PFSK-1 (cell line): ENCODE results near the gene MST1.

ENCODE experiments used
- FOXP2 ChIP-seq: optimal IDR thresholded peaks from 2 replicates; pipeline ENCODE3; 2011; ENCODE audit warnings: borderline replicate concordance, control low read depth, inconsistent platforms; ENCODE audit not compliant: insufficient read depth; ENCODE audit errors: extremely low read length, extremely low read depth
- POLR2AphosphoS5 ChIP-seq: IDR thresholded peaks from 2 replicates; pipeline ENCODE4 v1.6.1; 2012; ENCODE audit warnings: low read depth, mild to moderate bottlenecking, control low read depth, low read length, moderate library complexity
- SIN3A ChIP-seq: IDR thresholded peaks from 2 replicates; pipeline ENCODE4 v1.6.1; 2012; ENCODE audit warnings: mild to moderate bottlenecking, low read length, moderate library complexity, borderline replicate concordance; ENCODE audit not compliant: insufficient read depth
- TAF1 ChIP-seq: IDR thresholded peaks from 2 replicates; pipeline ENCODE4 v1.6.1; 2012; ENCODE audit warnings: low read length, control low read depth, borderline replicate concordance; ENCODE audit not compliant: insufficient read depth
- TF ChIP-seq, protein P1 (sequence below), 2 experiments: IDR thresholded peaks; 2 replicates each; pipeline versions ENCODE4 v1.6.1 to v1.8.0; 2011 to 2012; ENCODE audit warnings: low read depth in 2 of 2, low read length in 2 of 2, control low read depth in 1 of 2, inconsistent platforms in 1 of 2, mild to moderate bottlenecking in 1 of 2, moderate library complexity in 1 of 2; ENCODE audit not compliant: insufficient read depth in 1 of 2

MST1 gene

DNA sequence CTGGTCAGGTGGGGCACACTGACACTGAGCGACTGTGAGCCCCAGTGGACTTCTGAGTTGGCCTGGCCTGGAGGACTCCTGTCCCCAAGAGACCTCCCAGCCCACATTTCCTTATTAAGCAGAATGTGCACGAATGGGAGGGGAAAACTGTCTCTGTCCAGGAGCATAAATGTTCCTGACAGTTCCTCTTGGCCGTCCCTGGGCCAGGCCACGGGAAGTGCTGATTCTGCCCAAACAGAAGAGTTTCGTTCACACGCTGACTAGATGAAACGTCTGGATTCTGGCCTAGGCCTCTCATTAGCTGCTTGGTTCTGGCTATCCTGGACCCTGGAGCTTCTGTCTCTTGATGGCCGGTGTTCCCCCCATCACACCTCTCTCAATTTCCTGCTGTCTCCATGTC, 44.6 kb downstream of the MST1 start:
- no peak for TF ChIP-seq FOXP2
- no peak for TF ChIP-seq POLR2AphosphoS5
- no peak for TF ChIP-seq TAF1
- TF ChIP-seq SIN3A: no peak
- TF ChIP-seq, protein P1, sequence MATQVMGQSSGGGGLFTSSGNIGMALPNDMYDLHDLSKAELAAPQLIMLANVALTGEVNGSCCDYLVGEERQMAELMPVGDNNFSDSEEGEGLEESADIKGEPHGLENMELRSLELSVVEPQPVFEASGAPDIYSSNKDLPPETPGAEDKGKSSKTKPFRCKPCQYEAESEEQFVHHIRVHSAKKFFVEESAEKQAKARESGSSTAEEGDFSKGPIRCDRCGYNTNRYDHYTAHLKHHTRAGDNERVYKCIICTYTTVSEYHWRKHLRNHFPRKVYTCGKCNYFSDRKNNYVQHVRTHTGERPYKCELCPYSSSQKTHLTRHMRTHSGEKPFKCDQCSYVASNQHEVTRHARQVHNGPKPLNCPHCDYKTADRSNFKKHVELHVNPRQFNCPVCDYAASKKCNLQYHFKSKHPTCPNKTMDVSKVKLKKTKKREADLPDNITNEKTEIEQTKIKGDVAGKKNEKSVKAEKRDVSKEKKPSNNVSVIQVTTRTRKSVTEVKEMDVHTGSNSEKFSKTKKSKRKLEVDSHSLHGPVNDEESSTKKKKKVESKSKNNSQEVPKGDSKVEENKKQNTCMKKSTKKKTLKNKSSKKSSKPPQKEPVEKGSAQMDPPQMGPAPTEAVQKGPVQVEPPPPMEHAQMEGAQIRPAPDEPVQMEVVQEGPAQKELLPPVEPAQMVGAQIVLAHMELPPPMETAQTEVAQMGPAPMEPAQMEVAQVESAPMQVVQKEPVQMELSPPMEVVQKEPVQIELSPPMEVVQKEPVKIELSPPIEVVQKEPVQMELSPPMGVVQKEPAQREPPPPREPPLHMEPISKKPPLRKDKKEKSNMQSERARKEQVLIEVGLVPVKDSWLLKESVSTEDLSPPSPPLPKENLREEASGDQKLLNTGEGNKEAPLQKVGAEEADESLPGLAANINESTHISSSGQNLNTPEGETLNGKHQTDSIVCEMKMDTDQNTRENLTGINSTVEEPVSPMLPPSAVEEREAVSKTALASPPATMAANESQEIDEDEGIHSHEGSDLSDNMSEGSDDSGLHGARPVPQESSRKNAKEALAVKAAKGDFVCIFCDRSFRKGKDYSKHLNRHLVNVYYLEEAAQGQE (IDR thresholded peaks at IDR 0.05; ENCODE audit: insufficient read depth in 1 of 2, low read depth in 2 of 2, low read length in 2 of 2): no peak

DNA sequence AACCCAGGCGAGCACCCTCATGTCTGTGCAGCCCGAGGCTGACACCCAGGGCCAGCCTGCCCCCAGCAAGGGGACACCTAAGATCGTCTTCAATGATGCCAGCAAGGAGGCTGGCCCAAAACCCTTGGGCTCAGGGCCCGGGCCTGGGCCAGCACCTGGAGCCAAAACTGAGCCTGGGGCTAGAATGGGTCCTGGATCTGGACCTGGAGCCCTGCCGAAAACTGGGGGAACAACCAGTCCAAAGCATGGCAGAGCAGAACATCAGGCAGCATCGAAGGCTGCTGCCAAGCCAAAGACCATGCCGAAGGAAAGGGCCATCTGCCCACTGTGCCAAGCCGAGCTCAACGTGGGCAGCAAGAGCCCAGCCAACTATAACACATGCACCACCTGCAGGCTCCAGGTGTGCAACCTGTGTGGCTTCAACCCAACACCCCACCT, 46.5 kb downstream of the MST1 start:
- TF ChIP-seq SIN3A (no peak), TAF1 (no peak), POLR2AphosphoS5 (no peak), FOXP2 (no peak)
- TF ChIP-seq, protein P1 (IDR thresholded peaks at IDR 0.05; ENCODE audit: insufficient read depth in 1 of 2, low read depth in 2 of 2, low read length in 2 of 2): no peak

DNA sequence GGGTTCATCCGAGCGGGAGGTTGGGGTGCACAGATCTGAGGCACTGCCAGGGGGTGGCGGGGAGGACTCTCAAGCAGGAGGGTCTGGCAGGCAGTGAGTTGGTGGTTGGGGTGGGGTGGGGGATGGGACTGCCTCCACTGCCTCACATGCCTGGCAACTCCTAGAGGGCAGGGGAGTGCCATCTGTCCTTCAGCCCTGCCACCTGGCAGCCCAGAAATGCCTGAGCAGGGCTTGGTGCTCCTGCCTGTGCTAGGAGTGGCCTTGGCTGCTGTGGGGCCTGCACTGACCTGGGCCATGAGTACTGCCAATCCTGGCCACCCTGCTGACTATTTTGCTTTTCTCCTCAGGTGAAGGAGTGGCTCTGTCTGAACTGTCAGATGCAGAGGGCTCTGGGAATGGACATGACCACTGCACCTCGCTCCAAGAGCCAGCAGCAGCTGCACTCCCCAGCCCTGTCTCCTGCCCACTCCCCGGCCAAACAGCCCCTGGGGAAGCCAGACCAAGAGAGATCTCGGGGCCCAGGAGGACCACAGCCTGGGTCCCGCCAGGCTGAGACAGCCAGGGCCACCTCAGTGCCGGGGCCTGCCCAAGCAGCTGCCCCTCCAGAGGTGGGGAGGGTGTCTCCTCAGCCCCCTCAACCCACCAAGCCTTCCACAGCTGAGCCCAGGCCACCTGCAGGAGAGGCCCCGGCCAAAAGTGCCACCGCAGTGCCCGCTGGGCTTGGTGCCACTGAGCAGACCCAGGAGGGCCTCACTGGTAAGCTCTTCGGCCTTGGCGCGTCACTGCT, 47.2 kb downstream of the MST1 start:
- TF ChIP-seq POLR2AphosphoS5: no peak
- TF ChIP-seq, protein P1 (IDR thresholded peaks at IDR 0.05; ENCODE audit: insufficient read depth in 1 of 2, low read depth in 2 of 2, low read length in 2 of 2): no peak
- no peak for TF ChIP-seq SIN3A
- no peak for TF ChIP-seq TAF1
- TF ChIP-seq FOXP2: no peak

DNA sequence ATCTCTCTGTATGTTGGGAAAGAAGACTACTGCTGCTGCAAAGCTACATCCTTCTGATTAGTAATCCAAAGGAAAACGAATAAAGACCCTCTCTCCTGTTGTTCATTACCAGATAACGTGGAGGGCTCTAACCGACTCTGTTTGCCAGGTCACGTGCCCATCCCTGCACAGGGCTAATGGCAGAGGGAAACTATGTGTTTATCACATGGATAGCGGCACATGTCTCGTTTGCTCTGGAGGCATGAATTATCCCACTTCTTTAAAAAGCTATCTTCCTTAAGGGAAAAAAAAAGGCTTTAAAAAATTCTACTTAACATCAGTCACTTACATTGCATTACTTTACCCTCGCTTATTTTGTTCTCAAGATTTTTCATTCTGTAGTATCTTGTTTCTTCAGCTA, 48.0 kb downstream of the MST1 start:
- no peak for TF ChIP-seq TAF1
- no peak for TF ChIP-seq SIN3A
- TF ChIP-seq FOXP2: no peak
- no peak for TF ChIP-seq POLR2AphosphoS5
- TF ChIP-seq, protein P1 (IDR thresholded peaks at IDR 0.05; ENCODE audit: insufficient read depth in 1 of 2, low read depth in 2 of 2, low read length in 2 of 2): no peak
